GM23338 (cell line): ENCODE measurements around the gene FCHO2. TPM values are rescaled to one million over a fixed set of nuclear protein-coding genes. Genes with fewer than 3 reads are reported as not detected.
A peak's percentile ranks its signal among the peaks of the same experiment; 100 is the strongest.

ENCODE experiments used
- ATAC-seq: fragments of 200-7000 bp; cut with Tn5 transposase; 3 replicates; pipeline ENCODE4 v1.9.1; 2020
- DNase-seq: peaks from one replicate; pipeline ENCODE4 v3.0.0-alpha.2; 2015; ENCODE audit warnings: low spot score
- H2AFZ ChIP-seq: fragments of 200-600 bp; sonication (generic); 2 replicates; pipeline ENCODE4 v1.8.0; 2016; ENCODE audit warnings: antibody characterized with exemption, mild to moderate bottlenecking, moderate library complexity
- H3F3A ChIP-seq: fragments of 200-600 bp; sonication (generic); replicated peaks from 2 replicates; pipeline ENCODE4 v1.8.0; 2017; ENCODE audit warnings: antibody characterized with exemption, mixed run types, low read depth
- H3K27ac ChIP-seq: fragments of 200-600 bp; sonication (generic); 2 replicates; pipeline ENCODE4 v1.6.1; 2016; ENCODE audit warnings: low read depth
- H3K27me3 ChIP-seq: fragments of 200-600 bp; sonication (generic); 2 replicates; pipeline ENCODE4 v1.8.0; 2016; ENCODE audit warnings: mild to moderate bottlenecking, mixed run types, moderate library complexity; ENCODE audit not compliant: insufficient read depth
- H3K36me3 ChIP-seq: fragments of 200-600 bp; sonication (generic); 2 replicates; pipeline ENCODE4 v1.8.0; 2016; ENCODE audit warnings: mild to moderate bottlenecking; ENCODE audit not compliant: insufficient read depth
- H3K4me1 ChIP-seq: fragments of 200-600 bp; sonication (generic); 2 replicates; pipeline ENCODE4 v1.8.0; 2016; ENCODE audit warnings: mild to moderate bottlenecking, moderate library complexity; ENCODE audit not compliant: insufficient read depth
- H3K4me2 ChIP-seq: fragments of 200-600 bp; sonication (generic); 2 replicates; pipeline ENCODE4 v1.7.1; 2017; ENCODE audit warnings: mixed run types
- H3K4me3 ChIP-seq: fragments of 200-600 bp; sonication (generic); 2 replicates; pipeline ENCODE4 v1.6.1; 2016; ENCODE audit warnings: mixed run types
- H3K79me2 ChIP-seq: fragments of 200-600 bp; sonication (generic); replicated peaks from 2 replicates; pipeline ENCODE4 v1.8.0; 2017; ENCODE audit warnings: mild to moderate bottlenecking; ENCODE audit not compliant: insufficient read depth
- H3K9me2 ChIP-seq: fragments of 200-600 bp; sonication (generic); 2 replicates; pipeline ENCODE4 v1.8.0; 2017; ENCODE audit not compliant: insufficient read depth
- H4K20me1 ChIP-seq: fragments of 200-600 bp; sonication (generic); replicated peaks from 2 replicates; pipeline ENCODE4 v1.8.0; 2017; ENCODE audit warnings: mild to moderate bottlenecking; ENCODE audit not compliant: insufficient read depth
- H3K27ac Mint-ChIP-seq: 2 replicates; pipeline ENCODE4 v1.8.0; 2020; ENCODE audit warnings: inconsistent platforms, mild to moderate bottlenecking, moderate library complexity, mixed read lengths
- H3K27me3 Mint-ChIP-seq: 3 replicates; pipeline ENCODE4 v1.8.0; 2022; ENCODE audit warnings: low read depth, mild to moderate bottlenecking, moderate library complexity, mixed read lengths, inconsistent platforms; ENCODE audit not compliant: insufficient read depth, poor library complexity
- H3K36me3 Mint-ChIP-seq: 3 replicates; pipeline ENCODE4 v1.8.0; 2021; ENCODE audit warnings: low read depth, mild to moderate bottlenecking, inconsistent platforms, moderate library complexity, mixed read lengths
- H3K4me1 Mint-ChIP-seq: 3 replicates; pipeline ENCODE4 v1.8.0; 2020; ENCODE audit warnings: mild to moderate bottlenecking, inconsistent platforms, mixed read lengths
- H3K4me3 Mint-ChIP-seq: 3 replicates; pipeline ENCODE4 v1.8.0; 2021; ENCODE audit warnings: moderate library complexity, mild to moderate bottlenecking, inconsistent platforms, mixed read lengths
- H3K9me3 Mint-ChIP-seq: 3 replicates; pipeline ENCODE4 v1.8.0; 2020; ENCODE audit warnings: moderate library complexity, mild to moderate bottlenecking, inconsistent platforms, mixed read lengths
- ZNF462 ChIP-seq: fragments of 250-450 bp; sonication (Bioruptor Pico); IDR thresholded peaks from 2 replicates; pipeline ENCODE4 v1.5.0; 2020; ENCODE audit warnings: mild to moderate bottlenecking, moderate library complexity
- polyA plus RNA-seq: library from polyadenylated mRNA; unstranded; fragments of >200 nt; fragmentation: Nextera tagmentation; extraction: Ambion mirVana; gene quantifications from 2 replicates; pipeline ENCODE4 v1.2.1, GENCODE V29; 2016
- total RNA-seq: library from RNA; depleted of rRNA; stranded (reverse); fragments of >200 nt; shearing (Covaris generic); gene quantifications from 2 replicates; pipeline ENCODE4 v1.2.3, GENCODE V29; 2014
- TF ChIP-seq, protein P1 (sequence below), 2 experiments: fragments of 200-600 bp in 1 of 2; sonication (generic) in 1 of 2; conservative IDR thresholded peaks; 2 replicates each; pipeline versions ENCODE4 v1.5.1 to v1.6.1; 2016 to 2017; ENCODE audit warnings: antibody characterized with exemption in 2 of 2, low read depth in 2 of 2, mild to moderate bottlenecking in 2 of 2, moderate library complexity in 1 of 2

FCHO2 gene
- total and polyA plus RNA-seq, 2 experiments from 2014 or later = 8.4 to 10.1 TPM

- Histone ChIP-seq H3K4me3 (no peak overlapping the region), H3K4me2 (no peak overlapping the region), H3K27me3 (no peaks in the 10 kb centered on the region), H3K9me2 (peaks cover 6% of the 10 kb centered on the region; the same call in 1 of the 2 replicates), H3K79me2 (no peaks in the 10 kb centered on the region), H2AFZ (peak overlapping the region; percentile 94), H4K20me1 (no peaks in the 10 kb centered on the region), H3K36me3 (no peaks in the 10 kb centered on the region), H3F3A (no peaks in the 10 kb centered on the region), H3K4me1 (peaks cover 6% of the 10 kb centered on the region), H3K27ac (no peak overlapping the region)
- Mint-ChIP-seq H3K27me3 (peaks cover 12% of the 10 kb centered on the region), H3K36me3 (no peaks in the 10 kb centered on the region), H3K4me3 (no peak overlapping the region), H3K9me3 (no peaks in the 10 kb centered on the region), H3K27ac (no peak overlapping the region), H3K4me1 (peaks cover 19% of the 10 kb centered on the region)
- DNase-seq (peak; percentile 75), ATAC-seq (peak; percentile 77)
- TF ChIP-seq ZNF462 (CRISPR knock-in tag) = peak; percentile 73
- TF ChIP-seq, protein P1, sequence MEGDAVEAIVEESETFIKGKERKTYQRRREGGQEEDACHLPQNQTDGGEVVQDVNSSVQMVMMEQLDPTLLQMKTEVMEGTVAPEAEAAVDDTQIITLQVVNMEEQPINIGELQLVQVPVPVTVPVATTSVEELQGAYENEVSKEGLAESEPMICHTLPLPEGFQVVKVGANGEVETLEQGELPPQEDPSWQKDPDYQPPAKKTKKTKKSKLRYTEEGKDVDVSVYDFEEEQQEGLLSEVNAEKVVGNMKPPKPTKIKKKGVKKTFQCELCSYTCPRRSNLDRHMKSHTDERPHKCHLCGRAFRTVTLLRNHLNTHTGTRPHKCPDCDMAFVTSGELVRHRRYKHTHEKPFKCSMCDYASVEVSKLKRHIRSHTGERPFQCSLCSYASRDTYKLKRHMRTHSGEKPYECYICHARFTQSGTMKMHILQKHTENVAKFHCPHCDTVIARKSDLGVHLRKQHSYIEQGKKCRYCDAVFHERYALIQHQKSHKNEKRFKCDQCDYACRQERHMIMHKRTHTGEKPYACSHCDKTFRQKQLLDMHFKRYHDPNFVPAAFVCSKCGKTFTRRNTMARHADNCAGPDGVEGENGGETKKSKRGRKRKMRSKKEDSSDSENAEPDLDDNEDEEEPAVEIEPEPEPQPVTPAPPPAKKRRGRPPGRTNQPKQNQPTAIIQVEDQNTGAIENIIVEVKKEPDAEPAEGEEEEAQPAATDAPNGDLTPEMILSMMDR (conservative IDR thresholded peaks at IDR 0.05; ENCODE audit: low read depth in 2 of 2) = no peak
Observed at GRCh38 chr5:73136055-73136562, 180.3 kb downstream of the FCHO2 start.
